ENCODE results near the gene RHOT1.

Gene RHOT1

DNA sequence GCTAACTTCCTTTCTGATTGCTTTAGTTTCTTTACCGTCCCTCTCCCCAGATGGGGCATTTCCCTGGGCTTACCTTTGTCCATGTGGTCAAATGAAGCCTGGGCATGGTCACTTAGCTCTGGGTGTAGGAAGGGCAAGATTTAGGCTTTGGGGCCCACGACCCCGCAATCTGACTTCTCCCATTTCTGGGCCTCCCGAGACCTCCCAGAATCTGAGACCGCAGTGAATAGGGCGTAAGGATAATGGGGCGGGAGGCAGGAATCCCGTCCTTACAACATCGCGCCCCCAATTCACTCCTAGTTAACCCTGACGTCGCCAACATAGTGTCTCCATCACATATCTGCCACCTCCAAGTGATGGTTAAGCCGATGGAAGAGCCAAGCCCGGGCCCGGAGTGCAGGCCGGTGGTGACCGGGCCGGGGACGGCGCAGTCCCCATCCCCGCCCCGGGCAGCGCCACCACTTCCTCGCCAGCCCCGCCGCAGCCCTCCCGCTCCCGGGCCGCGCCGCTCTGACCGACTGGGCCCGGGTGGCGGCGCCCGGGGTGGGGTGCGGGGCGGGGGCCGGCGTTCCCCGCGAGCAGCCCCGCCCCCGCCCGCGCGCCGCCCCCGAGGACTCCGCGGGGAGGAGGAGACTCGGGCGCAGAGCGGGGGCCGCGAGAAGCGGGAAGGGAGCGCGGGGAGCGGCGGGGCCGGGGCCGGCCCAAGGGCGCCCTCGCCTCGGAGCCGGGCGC lies 123.1 kb downstream of the RHOT1 start, which contains the start of gene RHBDL3:
RHBDL3 (plus strand) TSS at position 641 of the 732 bp plus-strand sequence. CDS start 358 bp downstream, outside the sequence.
- TF ChIP-seq, protein P1, sequence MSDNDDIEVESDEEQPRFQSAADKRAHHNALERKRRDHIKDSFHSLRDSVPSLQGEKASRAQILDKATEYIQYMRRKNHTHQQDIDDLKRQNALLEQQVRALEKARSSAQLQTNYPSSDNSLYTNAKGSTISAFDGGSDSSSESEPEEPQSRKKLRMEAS (IDR thresholded peaks at IDR 0.05) = no peak
- TF ChIP-seq CEBPB (IDR thresholded peaks at IDR 0.05) (no peak), NFIC (IDR thresholded peaks at IDR 0.05) (no peak), EGR1 (IDR thresholded peaks at IDR 0.05) (no peak; the same call in 1 of the 2 replicates), FOXM1 (IDR thresholded peaks at IDR 0.05; ENCODE audit: borderline replicate concordance, low read depth) (no peak), TCF12 (IDR thresholded peaks at IDR 0.05; ENCODE audit: low read depth) (no peak), YY1 (IDR thresholded peaks at IDR 0.05; ENCODE audit: low read depth) (no peak), EP300 (IDR thresholded peaks at IDR 0.05; ENCODE audit: borderline replicate concordance) (no peak), TAF1 (IDR thresholded peaks at IDR 0.05; ENCODE audit: low read depth) (no peak), CREB1 (IDR thresholded peaks at IDR 0.05; ENCODE audit: low read depth) (no peak), RAD21 (IDR thresholded peaks at IDR 0.05; ENCODE audit: low read depth) (no peak), TEAD4 (IDR thresholded peaks at IDR 0.05) (no peak), ZBTB7A (IDR thresholded peaks at IDR 0.05; ENCODE audit: low read depth) (no peak)
- TF ChIP-seq, protein P2, sequence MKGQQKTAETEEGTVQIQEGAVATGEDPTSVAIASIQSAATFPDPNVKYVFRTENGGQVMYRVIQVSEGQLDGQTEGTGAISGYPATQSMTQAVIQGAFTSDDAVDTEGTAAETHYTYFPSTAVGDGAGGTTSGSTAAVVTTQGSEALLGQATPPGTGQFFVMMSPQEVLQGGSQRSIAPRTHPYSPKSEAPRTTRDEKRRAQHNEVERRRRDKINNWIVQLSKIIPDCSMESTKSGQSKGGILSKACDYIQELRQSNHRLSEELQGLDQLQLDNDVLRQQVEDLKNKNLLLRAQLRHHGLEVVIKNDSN (IDR thresholded peaks at IDR 0.05) = no peak
- TF ChIP-seq, protein P3, sequence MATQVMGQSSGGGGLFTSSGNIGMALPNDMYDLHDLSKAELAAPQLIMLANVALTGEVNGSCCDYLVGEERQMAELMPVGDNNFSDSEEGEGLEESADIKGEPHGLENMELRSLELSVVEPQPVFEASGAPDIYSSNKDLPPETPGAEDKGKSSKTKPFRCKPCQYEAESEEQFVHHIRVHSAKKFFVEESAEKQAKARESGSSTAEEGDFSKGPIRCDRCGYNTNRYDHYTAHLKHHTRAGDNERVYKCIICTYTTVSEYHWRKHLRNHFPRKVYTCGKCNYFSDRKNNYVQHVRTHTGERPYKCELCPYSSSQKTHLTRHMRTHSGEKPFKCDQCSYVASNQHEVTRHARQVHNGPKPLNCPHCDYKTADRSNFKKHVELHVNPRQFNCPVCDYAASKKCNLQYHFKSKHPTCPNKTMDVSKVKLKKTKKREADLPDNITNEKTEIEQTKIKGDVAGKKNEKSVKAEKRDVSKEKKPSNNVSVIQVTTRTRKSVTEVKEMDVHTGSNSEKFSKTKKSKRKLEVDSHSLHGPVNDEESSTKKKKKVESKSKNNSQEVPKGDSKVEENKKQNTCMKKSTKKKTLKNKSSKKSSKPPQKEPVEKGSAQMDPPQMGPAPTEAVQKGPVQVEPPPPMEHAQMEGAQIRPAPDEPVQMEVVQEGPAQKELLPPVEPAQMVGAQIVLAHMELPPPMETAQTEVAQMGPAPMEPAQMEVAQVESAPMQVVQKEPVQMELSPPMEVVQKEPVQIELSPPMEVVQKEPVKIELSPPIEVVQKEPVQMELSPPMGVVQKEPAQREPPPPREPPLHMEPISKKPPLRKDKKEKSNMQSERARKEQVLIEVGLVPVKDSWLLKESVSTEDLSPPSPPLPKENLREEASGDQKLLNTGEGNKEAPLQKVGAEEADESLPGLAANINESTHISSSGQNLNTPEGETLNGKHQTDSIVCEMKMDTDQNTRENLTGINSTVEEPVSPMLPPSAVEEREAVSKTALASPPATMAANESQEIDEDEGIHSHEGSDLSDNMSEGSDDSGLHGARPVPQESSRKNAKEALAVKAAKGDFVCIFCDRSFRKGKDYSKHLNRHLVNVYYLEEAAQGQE (IDR thresholded peaks at IDR 0.05; ENCODE audit: low read depth) = no peak

DNA sequence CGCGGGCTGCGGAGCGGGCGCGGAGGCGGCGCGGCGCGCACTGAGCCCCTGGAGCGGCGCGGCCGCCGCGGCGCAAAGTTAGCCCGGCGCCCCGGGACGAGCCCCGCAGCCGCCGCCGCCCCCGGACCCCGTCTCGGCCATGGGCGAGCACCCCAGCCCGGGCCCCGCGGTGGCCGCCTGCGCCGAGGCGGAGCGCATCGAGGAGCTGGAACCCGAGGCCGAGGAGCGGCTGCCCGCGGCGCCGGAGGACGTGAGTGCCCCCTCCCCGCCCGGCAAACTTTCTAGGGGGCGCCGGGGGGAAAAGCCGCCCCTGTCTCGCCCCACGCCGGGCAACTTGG lies 123.7 kb downstream of the RHOT1 start:
- TF ChIP-seq CEBPB (IDR thresholded peaks at IDR 0.05) (no peak), TEAD4 (IDR thresholded peaks at IDR 0.05) (no peak), RAD21 (IDR thresholded peaks at IDR 0.05; ENCODE audit: low read depth) (no peak)
- TF ChIP-seq, protein P3 (IDR thresholded peaks at IDR 0.05; ENCODE audit: low read depth) = no peak
- TF ChIP-seq, protein P2 (IDR thresholded peaks at IDR 0.05) = no peak

DNA sequence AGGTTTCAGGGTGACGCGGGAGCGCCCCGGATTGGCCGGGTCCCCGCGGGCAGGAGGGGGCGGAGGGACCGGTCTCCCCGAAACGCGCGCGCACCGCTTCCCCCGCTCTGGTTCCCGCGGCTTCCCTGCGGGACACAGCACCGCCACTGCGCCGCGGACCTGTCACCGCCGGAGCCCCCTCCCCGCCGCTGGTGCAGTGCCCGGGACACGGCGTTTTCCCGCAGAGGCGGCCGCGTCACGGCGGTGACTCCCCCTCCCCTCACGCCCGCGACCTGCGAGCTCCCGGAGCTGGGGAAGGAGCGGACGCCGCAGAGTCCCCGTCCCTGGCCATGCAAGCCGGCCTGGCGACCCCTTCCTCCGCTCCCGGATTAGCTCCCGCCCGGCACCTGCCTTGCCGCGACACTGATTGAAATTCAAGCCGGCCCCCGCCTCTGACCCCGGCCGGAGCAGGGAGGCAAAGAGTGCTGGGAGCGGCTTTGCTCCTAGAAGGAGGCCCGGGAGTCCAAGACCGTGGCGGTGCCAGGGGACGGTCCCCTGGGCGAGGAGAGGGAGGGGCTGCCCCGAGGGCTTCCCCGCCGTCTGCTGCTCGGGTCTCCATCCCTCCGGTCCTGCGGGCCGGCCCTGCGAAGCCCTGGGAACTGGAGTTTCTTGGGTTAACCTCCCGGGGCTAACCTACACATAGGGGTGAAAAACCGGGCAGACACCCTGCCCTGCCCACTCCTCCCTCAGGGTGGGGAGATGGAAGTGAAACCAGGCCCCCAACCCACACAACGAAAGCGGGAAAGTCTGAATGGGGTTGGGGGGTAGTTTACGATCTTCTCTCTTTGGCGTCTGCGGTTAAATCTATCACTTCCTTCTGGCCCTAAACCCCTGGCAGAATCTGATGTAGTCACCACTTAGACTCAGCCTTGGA lies 124.3 kb downstream of the RHOT1 start:
- TF ChIP-seq ZBTB7A (IDR thresholded peaks at IDR 0.05; ENCODE audit: low read depth) (peak; percentile 86; the same call in 1 of the 2 replicates), TEAD4 (IDR thresholded peaks at IDR 0.05) (no peak)
- TF ChIP-seq, protein P1 (IDR thresholded peaks at IDR 0.05) = peak; percentile 12; the same call in 1 of the 2 replicates

DNA sequence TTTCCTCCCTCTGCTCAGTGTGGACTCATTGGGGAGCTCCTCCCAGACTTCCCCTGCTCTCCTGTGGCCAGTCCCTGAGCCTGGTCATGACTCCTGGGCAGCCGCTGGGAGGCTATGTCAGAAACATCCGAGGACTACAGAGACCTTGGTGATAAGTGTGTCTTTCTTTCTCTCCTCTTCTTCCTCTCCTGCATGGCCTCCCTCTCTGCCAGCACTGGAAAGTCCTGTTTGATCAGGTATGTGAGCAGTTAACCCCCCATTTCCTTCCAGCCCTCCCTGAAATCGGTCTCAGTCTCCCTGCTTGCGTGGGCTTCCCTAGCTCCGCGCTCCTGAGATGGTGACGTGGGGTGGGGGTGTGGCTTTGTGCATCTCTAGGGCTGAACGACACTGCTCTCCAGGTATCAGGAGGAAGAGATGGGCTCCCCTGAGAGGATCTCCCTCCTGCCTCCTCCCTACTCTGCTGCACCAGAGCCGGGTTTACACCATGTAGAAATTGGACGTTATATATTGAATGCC lies 125.4 kb downstream of the RHOT1 start:
- TF ChIP-seq RAD21 (IDR thresholded peaks at IDR 0.05; ENCODE audit: low read depth) (no peak), EGR1 (IDR thresholded peaks at IDR 0.05) (no peak), NFIC (IDR thresholded peaks at IDR 0.05) (no peak), TEAD4 (IDR thresholded peaks at IDR 0.05) (no peak), CREB1 (IDR thresholded peaks at IDR 0.05; ENCODE audit: low read depth) (no peak), ZBTB7A (IDR thresholded peaks at IDR 0.05; ENCODE audit: low read depth) (no peak), EP300 (IDR thresholded peaks at IDR 0.05; ENCODE audit: borderline replicate concordance) (no peak)
- TF ChIP-seq, protein P2 (IDR thresholded peaks at IDR 0.05) = no peak
- TF ChIP-seq, protein P1 (IDR thresholded peaks at IDR 0.05) = no peak
- TF ChIP-seq, protein P3 (IDR thresholded peaks at IDR 0.05; ENCODE audit: low read depth) = no peak

Measured in Ishikawa (cell line).